MM.1S (cell line): Measurements from ENCODE around the gene TWIST1.

Source experiments
- EZH2phosphoT487 ChIP-seq: fragments of 300-600 bp; sonication (generic); IDR thresholded peaks from 2 replicates; pipeline ENCODE4 v1.6.1; 2018; ENCODE audit warnings: antibody characterized with exemption, low read length
- TF ChIP-seq, protein P1 (sequence below): fragments of 300-600 bp; sonication (generic); IDR thresholded peaks from 2 replicates; pipeline ENCODE4 v1.5.1; 2016; ENCODE audit warnings: antibody characterized with exemption, low read length, mixed read lengths

DNA sequence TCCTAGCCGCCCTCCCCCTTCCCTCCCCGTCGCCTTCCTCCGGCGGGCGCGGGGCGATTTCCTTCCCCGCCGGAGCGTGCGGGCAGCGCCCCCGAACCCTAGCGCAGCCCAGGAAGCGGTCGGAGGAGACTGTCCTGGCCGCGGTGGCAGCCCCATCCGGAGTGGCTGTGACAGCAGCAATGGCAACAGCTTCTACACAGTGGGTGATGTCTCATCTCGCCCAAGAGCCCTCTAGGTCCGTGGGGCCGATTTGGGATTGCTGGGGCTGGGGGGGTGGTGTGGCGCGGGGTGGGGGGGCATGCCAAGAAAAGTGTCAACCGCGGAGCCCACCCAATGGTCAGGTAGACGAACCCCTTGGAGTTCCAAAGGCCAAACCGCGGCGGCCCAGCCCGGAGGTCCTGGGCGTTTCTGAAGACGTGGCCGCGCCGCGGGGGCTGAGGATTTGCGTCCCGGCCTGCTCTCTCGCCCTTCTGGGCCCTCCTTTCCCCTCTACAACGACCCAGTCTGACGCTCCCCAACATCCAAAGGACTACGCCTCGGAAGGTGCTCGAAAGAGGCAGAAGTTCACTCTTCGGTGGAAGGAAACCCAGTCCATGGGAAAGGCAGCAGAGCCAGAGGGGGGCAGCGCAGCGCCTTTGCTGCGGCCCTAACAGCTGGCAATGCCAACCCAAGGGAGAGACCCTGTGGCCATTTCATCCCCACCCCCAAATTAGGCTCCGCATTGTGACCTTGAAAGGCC lies 603 bp upstream of the TWIST1 start:
- TF ChIP-seq EZH2phosphoT487: no peak
- TF ChIP-seq, protein P1, sequence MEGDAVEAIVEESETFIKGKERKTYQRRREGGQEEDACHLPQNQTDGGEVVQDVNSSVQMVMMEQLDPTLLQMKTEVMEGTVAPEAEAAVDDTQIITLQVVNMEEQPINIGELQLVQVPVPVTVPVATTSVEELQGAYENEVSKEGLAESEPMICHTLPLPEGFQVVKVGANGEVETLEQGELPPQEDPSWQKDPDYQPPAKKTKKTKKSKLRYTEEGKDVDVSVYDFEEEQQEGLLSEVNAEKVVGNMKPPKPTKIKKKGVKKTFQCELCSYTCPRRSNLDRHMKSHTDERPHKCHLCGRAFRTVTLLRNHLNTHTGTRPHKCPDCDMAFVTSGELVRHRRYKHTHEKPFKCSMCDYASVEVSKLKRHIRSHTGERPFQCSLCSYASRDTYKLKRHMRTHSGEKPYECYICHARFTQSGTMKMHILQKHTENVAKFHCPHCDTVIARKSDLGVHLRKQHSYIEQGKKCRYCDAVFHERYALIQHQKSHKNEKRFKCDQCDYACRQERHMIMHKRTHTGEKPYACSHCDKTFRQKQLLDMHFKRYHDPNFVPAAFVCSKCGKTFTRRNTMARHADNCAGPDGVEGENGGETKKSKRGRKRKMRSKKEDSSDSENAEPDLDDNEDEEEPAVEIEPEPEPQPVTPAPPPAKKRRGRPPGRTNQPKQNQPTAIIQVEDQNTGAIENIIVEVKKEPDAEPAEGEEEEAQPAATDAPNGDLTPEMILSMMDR: no peak
